G401 (cell line): Measurements from ENCODE around the gene LCE7A. TPM values are rescaled to one million over a fixed set of nuclear protein-coding genes. Genes with fewer than 3 reads are reported as not detected.

ENCODE experiments used
- total RNA-seq: library from RNA; depleted of rRNA; stranded (reverse); fragments of >200 nt; shearing (Covaris generic); gene quantifications from 2 replicates; pipeline ENCODE4 v1.2.3, GENCODE V29; 2014; rRNA removed

The LCE7A gene
- total RNA-seq, 1 experiment from 2014 or later = not detected

Other genes with a start within 250 kb of the LCE7A start
- not detected in 2 replicates for gene LCE3B, start 246.2 kb upstream of the LCE7A start, total RNA-seq
- not detected in 2 replicates for gene LCE3A, start 236.9 kb upstream of the LCE7A start, total RNA-seq
- gene LCE2D, start 196.6 kb upstream of the LCE7A start, total RNA-seq = not detected in 2 replicates
- not detected in 2 replicates for gene LCE2C, start 184.7 kb upstream of the LCE7A start, total RNA-seq
- gene LCE2B, start 173.9 kb upstream of the LCE7A start, total RNA-seq = not detected in 2 replicates
- gene LCE2A, start 161.7 kb upstream of the LCE7A start, total RNA-seq = not detected in 2 replicates
- not detected in 2 replicates for gene LCE4A, start 151.8 kb upstream of the LCE7A start, total RNA-seq
- not detected in 2 replicates for gene KPRP, start 102.0 kb upstream of the LCE7A start, total RNA-seq
- gene LCE1F, start 84.9 kb upstream of the LCE7A start, total RNA-seq = not detected in 2 replicates
- gene LCE1E, start 73.7 kb upstream of the LCE7A start, total RNA-seq = not detected in 2 replicates
- not detected in 2 replicates for gene LCE1D, start 63.3 kb upstream of the LCE7A start, total RNA-seq
- gene LCE1C, start 53.3 kb upstream of the LCE7A start, total RNA-seq = not detected in 2 replicates
- not detected in 2 replicates for gene LCE1B, start 48.0 kb upstream of the LCE7A start, total RNA-seq
- not detected in 2 replicates for gene LCE1A, start 32.5 kb upstream of the LCE7A start, total RNA-seq
- not detected in 2 replicates for gene LCE6A, start 17.1 kb upstream of the LCE7A start, total RNA-seq
- gene SMCP, start 18.3 kb downstream of the LCE7A start, total RNA-seq = not detected in 2 replicates
- not detected in 2 replicates for gene IVL, start 48.5 kb downstream of the LCE7A start, total RNA-seq
- not detected in 2 replicates for gene SPRR5, start 87.2 kb downstream of the LCE7A start, total RNA-seq
- not detected in 2 replicates for gene SPRR4, start 110.7 kb downstream of the LCE7A start, total RNA-seq
- not detected in 2 replicates for gene SPRR1A, start 124.1 kb downstream of the LCE7A start, total RNA-seq
- gene SPRR3, start 141.8 kb downstream of the LCE7A start, total RNA-seq = not detected in 2 replicates
- not detected in 2 replicates for gene SPRR1B, start 171.2 kb downstream of the LCE7A start, total RNA-seq
- gene SPRR2D, start 181.1 kb downstream of the LCE7A start, total RNA-seq = not detected in 2 replicates
- not detected in 2 replicates for gene SPRR2A, start 197.5 kb downstream of the LCE7A start, total RNA-seq
- not detected in 2 replicates for gene SPRR2B, start 211.6 kb downstream of the LCE7A start, total RNA-seq
- not detected in 2 replicates for gene SPRR2E, start 234.5 kb downstream of the LCE7A start, total RNA-seq